GM18861 (cell line): ENCODE results near the gene CAMK2N1.

ENCODE experiments used
- ATAC-seq: cut with Tn5 transposase; IDR thresholded peaks from one replicate; pipeline ENCODE4 v1.9.1; 2021; ENCODE audit not compliant: unreplicated experiment

The CAMK2N1 gene

DNA sequence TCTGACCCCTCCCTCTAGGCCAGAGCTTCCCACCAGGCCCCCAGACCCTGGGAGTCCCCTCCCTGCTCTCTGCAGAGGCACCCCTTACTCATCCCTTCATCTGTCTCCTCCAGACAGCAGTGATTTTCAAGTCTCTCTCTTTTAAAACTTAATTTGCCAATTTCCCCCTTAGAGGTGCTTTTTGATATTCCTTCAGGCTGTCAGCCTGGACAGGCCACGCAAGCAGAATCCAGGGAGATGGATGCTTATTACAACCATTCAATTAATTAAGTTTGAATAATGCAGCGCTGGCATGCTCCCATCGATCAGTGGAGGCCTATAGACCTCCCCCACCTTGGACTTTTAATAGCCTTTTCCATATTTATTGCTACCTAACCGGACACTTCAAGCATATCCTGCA, 6.2 kb downstream of the CAMK2N1 start:
- no peak for ATAC-seq

GRCh38 chr1:20478057-20478635, 7.9 kb downstream of the CAMK2N1 start:
- ATAC-seq: no peak

- ATAC-seq: no peak
These were observed 8.5 kb downstream of the CAMK2N1 start for GRCh38 chr1:20477348-20478056.

DNA sequence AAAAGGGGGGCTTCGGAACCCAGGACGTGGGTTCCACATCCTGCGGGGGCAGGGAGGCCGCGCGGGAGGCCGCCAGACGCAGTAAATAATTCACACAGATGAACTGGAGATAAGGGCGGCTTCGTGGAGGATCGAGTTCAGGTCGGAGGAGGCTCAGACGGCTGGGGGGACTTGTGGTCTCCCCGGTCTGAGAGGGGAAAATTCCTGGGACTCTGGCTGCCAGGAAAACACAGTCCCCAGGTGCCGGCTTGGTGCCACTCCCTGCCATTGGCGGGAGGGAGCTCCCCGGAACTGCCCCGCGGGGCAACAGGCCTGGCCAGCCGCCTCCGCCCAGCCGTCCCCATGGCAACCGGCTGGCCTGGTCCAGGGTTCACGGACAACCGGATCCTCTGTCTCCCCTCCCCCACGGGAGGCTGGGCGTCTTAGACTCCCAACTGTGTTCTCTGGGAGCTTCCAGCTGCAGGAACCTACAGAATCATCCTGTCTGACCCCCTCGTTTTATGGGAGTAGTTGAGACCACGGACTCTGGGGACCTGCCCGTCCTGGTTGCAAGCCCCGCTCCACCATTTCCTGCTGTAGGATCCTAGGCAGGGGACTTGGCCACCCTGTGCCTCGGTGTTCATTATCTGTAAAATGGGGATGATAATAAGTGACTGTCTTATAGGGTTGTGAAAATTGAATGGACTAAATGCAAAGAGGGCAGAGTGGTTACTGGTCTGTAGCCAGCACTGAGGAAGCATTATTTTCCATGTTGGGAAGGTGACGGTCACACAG, 9.6 kb downstream of the CAMK2N1 start:
- ATAC-seq: no peak

- ATAC-seq: no peak
These were observed 11.0 kb downstream of the CAMK2N1 start for GRCh38 chr1:20474996-20475395.

DNA sequence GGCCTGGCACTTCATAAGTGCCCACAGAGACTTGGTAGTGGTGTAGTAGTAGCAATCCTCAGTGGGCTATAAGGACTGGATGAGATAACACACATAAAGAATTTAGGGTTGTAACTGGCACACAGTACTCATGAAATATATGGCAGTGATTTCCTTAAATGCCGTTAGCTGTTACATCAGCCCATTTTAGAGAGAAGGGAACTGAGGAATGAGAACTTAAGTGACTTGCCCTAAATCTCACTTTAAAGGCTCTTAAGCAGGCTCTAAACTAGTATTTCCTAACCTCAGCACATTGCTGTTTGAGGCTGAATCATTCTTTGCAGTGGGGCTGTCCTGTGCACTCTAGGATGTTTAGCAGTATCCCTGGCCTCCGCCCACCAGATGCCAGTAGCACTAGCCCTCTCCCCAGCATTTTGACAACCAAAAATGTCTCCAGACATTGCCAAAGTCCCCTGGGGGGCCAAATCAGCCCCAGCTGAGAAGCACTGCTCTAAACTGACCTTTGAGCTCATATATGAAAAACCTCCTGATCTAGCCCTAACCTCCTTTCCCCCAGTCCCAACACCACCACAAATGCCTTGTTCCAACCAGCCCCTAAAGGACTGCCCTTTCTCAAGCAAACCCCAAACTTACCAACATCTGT, 11.6 kb downstream of the CAMK2N1 start:
- no peak for ATAC-seq

DNA sequence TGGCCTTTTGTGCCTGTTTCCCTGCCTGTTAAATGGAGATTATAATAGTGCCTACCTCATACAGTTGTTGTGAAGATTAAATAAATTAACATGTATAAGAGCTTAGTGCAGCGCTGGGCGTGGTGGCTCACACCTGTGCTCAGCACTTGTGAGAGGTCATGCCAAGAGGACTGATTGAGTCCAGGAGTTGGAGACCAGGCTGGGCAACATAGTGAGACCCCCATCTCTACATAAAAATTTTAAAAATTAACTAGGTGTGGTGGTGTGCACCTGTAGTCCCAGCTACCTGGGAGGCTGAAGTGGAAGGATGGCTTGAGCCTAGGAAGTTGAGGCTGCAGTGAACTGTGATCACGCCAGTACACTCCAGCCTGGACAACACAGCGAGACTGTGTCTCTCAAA, 12.1 kb downstream of the CAMK2N1 start:
- no peak for ATAC-seq

GRCh38 chr1:20472860-20473711, 12.9 kb downstream of the CAMK2N1 start:
- ATAC-seq: no peak

DNA sequence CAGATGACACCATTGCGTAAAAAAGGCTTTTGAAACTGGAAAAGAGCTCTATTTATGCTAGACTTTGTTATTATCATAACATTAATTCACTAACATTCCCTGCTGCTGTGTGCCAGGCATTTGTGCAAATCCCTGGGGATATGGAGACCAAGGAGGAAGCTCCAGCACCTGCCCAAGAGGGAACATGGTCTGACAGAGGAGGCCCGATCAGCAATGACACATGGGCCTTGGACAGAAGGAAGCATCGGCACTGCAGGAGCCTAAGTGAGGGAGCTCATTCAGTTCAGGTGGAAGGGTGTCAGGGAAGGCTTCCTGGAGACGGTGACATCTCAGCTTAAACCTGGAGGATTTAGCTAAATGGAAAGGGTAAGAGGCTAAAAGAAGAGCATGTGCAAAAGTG, 13.9 kb downstream of the CAMK2N1 start:
- no peak for ATAC-seq

DNA sequence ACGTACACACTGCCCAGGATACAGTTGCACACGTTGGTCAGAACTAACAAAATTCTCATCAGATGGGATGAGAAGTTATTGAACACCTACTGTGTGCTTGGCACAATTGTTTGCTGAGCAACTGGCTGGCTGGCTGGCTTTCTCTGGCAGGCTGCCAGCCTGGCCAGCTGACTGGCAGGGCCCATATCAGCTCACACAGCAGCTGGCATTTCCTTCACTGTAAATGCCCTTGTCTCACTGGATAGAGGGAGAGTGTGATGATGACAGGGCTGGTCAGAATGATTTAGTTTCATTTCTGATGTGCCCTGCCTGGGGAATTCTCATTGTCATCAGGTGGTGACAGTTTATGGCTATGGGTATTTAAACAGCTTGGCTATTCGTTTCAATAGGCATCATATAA, 15.8 kb downstream of the CAMK2N1 start:
- ATAC-seq: no peak

- no peak for ATAC-seq
These were observed 16.5 kb downstream of the CAMK2N1 start for GRCh38 chr1:20469406-20470076.

GRCh38 chr1:20466273-20466672, 19.7 kb downstream of the CAMK2N1 start:
- ATAC-seq: no peak

- no peak for ATAC-seq
These were observed 20.8 kb downstream of the CAMK2N1 start for GRCh38 chr1:20465187-20465586.

GRCh38 chr1:20463502-20463901, 22.5 kb downstream of the CAMK2N1 start:
- no peak for ATAC-seq

DNA sequence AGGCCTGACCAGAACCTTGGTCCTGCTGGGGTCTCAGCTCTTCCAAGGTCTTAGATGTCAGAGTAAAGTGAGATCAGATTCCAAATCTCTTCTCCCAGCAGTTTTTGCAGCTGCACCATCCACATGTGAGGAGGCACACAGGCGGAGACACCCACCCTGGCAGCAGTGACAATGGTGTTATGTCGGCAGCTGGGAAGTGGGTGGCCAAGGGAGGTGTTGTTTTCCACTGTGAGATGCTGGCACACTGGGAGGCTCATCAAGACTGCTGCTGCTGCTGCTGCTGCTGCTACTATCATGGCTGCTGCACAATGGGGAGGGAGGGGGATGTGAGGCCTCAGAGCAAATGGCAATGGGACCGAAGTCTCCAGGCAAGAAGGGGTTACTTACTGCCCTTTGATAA, 23.6 kb downstream of the CAMK2N1 start:
- ATAC-seq: no peak

GRCh38 chr1:20458717-20459116, 27.3 kb downstream of the CAMK2N1 start:
- ATAC-seq: no peak

GRCh38 chr1:20454004-20454403, 32.0 kb downstream of the CAMK2N1 start:
- no peak for ATAC-seq

- ATAC-seq: no peak
These were observed 36.2 kb downstream of the CAMK2N1 start for GRCh38 chr1:20449735-20450311.

DNA sequence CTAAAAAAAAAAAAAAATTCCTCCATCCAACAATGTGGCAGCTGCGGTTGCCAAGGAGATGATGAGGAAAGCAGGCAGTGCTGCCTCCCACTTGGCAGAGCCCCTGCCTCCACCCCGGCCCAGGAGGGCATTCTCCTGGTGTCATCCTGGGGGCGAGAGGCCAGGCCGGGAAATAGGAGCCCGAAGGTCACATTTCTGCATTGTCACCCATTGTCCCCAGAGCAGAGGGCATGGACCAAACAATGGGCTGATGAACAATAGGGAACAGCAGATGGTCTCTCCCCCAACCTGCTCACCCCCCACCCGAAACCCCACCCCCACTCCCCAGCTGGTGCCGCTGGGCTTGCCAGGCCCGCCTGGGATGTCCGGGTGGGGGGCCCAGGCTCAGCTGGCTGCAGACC, 37.3 kb downstream of the CAMK2N1 start:
- no peak for ATAC-seq

DNA sequence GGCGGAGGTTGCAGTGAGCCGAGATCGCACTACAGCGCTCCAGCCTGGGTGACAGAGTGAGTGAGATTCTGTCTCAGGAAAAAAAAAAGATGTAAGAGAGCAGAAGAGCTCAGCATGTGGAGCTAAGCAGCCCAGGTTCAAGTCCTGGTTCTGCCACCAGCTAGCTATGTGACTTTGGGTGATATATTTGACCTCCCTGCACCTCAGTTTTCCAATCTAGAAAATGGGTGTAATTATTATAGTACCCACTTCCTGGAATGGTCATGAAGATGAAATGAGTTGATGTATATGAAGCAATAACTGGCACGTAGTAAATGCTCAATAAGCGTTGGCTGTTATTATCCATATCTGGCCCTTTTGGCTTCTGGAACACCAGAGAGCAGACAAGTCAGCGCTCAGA, 38.2 kb downstream of the CAMK2N1 start:
- ATAC-seq: no peak
